Mucosa of descending colon (tissue), 3 donors: Measurements from ENCODE around the gene SLC16A3. TPM values are rescaled to one million over a fixed set of nuclear protein-coding genes. Genes with fewer than 3 reads are reported as not detected.

Experiments used
- ATAC-seq: fragments of 200-7000 bp; cut with Tn5 transposase; one replicate; pipeline ENCODE4 v1.9.1; 2020; ENCODE audit warnings: mild to moderate bottlenecking, moderate library complexity
- DNase-seq, 3 donors: peaks; one replicate each; pipeline ENCODE4 v3.0.0-alpha.2; 2020
- H3K36me3 ChIP-seq: fragments of 200-600 bp; one replicate; pipeline ENCODE4 v1.8.0; 2021; ENCODE audit warnings: low read depth, mild to moderate bottlenecking
- H3K4me1 ChIP-seq: fragments of 200-600 bp; one replicate; pipeline ENCODE4 v1.8.0; 2021; ENCODE audit warnings: low read depth, mild to moderate bottlenecking
- H3K4me3 ChIP-seq: fragments of 200-600 bp; one replicate; pipeline ENCODE4 v1.8.0; 2021; ENCODE audit warnings: mild to moderate bottlenecking
- H3K9me3 ChIP-seq: fragments of 200-600 bp; one replicate; pipeline ENCODE4 v1.8.0; 2021; ENCODE audit warnings: mild to moderate bottlenecking
- intact Hi-C, 2 donors: fragments of 100-400 bp; cut with DNase I in 1 of 2; cut with micrococcal nuclease in 1 of 2; formaldehyde crosslinking; loops; one replicate each; pipeline versions ENCODE4 v1.11.0 to v1.11.1; 2022; cut with DNase I, micrococcal nuclease
- total RNA-seq, 3 donors: library from RNA; stranded (reverse); fragmentation: NEBNext Ultra II Directional in 2 of 3; extraction: Animal tissue kit (Norgen Biotek cat#: 25700) in 2 of 3; gene quantifications; one replicate each; pipeline versions ENCODE4 v1.2.1 to v1.2.4, GENCODE V29; 2021 to 2023
- TF ChIP-seq, protein P1 (sequence below): fragments of 200-600 bp; IDR thresholded peaks from one replicate; pipeline ENCODE4 v1.8.0; 2022; ENCODE audit warnings: antibody characterized with exemption, mild to moderate bottlenecking
- donor health status: DM: no; HTN: no; CAD: no; lungs with moderate emphysema.
- donor health status: DM: no; HTN: no; CAD: no.
- donor health status: DM: no; HTN: yes; CAD: no.

The SLC16A3 gene
- total RNA-seq, 3 donors from 2014 or later, result 41.0 to 150 (median 104) TPM

DNA sequence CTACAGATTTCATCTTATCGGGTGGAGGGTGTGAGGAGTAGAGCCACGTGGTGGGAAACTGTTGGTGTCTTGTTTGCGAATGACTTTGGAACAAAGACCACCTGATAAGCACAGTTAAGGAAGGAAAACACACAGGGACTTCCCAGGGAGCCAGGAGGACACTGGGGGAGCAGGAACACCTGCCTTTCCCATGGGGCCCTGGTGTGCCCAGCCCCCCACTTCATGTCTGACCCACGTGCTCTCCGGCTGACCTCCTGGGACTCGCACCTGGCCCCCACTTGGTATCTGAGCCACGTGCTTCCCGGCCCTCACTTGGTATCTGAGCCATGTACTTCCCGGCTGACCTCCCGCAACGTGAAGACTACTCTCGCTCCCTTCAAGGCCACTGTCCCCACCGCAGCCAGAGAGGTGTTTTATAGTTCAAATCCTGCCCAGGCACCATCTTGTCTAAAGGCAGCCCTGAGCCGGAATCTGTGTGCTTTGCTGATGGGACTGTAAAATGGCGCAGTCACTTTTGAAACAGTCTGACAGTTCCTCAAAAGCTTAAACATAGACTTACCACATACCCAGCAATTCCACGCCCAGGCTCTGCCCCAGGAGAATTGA, 50.0 kb downstream of the SLC16A3 start:
- Histone ChIP-seq H3K4me1 (peaks cover 19% of the 10 kb centered on the region), H3K36me3 (no peaks in the 10 kb centered on the region), H3K9me3 (no peaks in the 10 kb centered on the region), H3K4me3 (no peak overlapping the region)
- no peak for ATAC-seq
- intact Hi-C loops, result no loop called here
- TF ChIP-seq, protein P1, sequence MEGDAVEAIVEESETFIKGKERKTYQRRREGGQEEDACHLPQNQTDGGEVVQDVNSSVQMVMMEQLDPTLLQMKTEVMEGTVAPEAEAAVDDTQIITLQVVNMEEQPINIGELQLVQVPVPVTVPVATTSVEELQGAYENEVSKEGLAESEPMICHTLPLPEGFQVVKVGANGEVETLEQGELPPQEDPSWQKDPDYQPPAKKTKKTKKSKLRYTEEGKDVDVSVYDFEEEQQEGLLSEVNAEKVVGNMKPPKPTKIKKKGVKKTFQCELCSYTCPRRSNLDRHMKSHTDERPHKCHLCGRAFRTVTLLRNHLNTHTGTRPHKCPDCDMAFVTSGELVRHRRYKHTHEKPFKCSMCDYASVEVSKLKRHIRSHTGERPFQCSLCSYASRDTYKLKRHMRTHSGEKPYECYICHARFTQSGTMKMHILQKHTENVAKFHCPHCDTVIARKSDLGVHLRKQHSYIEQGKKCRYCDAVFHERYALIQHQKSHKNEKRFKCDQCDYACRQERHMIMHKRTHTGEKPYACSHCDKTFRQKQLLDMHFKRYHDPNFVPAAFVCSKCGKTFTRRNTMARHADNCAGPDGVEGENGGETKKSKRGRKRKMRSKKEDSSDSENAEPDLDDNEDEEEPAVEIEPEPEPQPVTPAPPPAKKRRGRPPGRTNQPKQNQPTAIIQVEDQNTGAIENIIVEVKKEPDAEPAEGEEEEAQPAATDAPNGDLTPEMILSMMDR, result no peak
- DNase-seq, result peak in 1 of 3 donors; percentile 49

- no peak for DNase-seq
- no peak overlapping the region for H3K4me3 ChIP-seq
- no peaks in the 10 kb centered on the region for H3K36me3 ChIP-seq
- TF ChIP-seq, protein P1, result no peak
- no peak for ATAC-seq
- no peaks in the 10 kb centered on the region for H3K9me3 ChIP-seq
- peaks cover 15% of the 10 kb centered on the region for H3K4me1 ChIP-seq
- intact Hi-C loops, result no loop called here
Observed at GRCh38 chr17:82280537-82280936, 51.7 kb downstream of the SLC16A3 start.

DNA sequence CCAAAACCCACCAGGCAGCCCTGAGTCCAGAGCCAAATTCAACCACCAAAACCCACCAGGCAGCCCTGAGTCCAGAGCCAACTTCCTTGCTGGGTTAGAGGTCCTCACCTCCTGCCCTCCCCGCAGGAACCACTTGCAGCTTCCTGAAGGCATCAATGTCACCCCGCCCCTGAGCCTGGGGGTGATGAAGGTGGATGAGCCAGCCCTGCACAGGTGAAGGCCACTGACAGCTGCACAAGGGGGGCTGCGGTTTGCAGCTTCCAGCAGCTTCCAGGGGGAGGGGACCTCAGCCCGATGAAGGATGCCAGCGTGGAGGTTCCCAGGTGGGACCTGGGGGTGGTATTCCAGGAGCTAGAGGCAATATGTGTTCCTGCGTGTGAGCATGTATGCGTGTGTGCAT, 52.2 kb downstream of the SLC16A3 start:
- DNase-seq (peak in 2 of 3 donors; percentile 32 to 58), ATAC-seq (no peak)
- Histone ChIP-seq H3K36me3 (no peaks in the 10 kb centered on the region), H3K4me1 (peaks cover 15% of the 10 kb centered on the region), H3K9me3 (no peaks in the 10 kb centered on the region), H3K4me3 (no peak overlapping the region)
- TF ChIP-seq, protein P1, result no peak
- intact Hi-C loops, result no loop called here

DNA sequence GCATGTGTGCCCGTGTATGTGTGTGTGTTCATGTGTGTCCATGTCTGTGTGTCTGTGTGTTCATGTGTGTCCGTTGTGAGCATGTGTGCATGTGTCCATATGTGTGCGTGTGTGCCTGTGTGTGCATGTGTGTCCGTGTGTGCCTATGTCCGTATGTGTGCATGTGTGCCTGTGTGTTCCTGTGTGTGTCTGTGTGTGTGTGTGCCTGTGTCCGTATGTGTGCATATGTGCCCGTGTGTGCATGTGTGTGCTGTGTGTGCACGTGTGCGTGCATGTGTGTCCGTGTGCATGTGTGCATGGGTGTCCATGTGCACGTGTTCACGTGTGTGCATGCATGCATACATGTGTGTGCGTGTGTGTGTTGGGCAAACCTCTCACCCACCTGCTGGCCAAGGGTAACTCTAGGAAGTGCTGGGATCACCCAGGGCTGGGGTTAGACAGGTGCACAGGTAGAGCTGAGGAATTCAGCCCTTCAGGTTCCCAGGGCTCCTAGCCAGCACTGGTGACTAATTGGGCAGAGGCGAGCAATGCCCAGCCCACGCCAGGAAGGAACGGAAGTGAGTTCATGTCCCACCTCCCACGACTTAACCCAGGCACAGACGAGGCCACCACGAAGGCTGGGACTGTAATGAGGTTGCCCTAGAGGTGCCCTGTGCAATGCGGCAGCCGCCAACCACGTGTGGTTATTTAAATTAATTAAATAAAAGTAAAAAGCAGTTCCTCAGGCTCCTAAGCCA, 52.8 kb downstream of the SLC16A3 start:
- DNase-seq, result peak in 2 of 3 donors; percentile 59 to 69
- Histone ChIP-seq H3K4me1 (peaks cover 15% of the 10 kb centered on the region), H3K36me3 (no peaks in the 10 kb centered on the region), H3K4me3 (no peak overlapping the region), H3K9me3 (no peaks in the 10 kb centered on the region)
- TF ChIP-seq, protein P1, result no peak
- peak; percentile 82 for ATAC-seq
- intact Hi-C loops, result no loop called here

DNA sequence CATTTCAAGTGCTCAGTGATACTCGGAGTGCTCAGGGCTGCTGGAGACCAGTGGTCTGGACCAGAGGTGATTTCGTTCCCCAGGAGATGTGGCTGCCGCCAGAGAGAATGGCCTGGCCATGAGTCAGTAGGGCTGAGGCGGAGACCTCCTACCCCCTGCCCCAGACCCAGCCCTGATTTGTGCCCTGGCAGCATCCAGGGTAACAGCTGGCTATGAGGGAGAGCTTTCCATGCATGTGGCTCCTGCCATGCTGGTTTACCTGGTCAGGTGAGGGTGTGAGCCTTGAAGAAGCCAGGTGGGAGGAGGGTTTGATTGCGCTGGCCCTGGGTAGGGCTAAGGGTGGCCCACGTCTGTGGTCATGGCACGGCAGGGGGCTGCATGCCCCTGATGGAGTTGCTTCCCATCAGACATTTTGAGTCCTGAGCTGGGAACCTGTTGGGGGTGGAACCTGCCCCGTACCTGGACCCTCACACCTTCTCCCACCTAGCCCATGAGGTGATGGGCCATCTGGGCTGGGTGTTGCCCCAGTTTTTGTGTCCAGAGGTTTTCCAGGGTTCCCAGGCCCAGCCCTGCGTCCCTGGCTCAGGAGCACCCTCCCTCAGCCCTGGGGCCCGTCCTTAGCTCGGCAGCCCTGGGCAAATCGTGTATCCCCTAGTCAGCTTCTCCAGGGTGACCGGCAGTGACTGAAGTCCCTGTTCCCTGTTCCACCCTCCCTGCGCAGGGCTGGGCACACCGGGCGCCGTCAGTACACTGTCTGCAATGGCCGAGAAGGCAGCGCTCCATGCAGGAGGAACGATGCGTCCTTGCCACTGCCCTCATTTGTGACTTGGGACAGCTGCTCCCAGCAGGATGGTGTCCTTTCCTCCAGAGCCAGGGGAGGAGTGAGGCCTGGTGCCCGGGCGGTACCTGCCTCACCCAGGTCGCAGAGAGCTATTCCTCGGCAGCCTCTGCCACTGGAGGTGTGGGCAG, 53.7 kb downstream of the SLC16A3 start:
- TF ChIP-seq, protein P1, result no peak
- ATAC-seq, result peak; percentile 46
- intact Hi-C loops, result no loop called here

More for the DNA sequence above, 53.7 kb downstream of the SLC16A3 start:
- Histone ChIP-seq H3K4me3 (no peak overlapping the region), H3K9me3 (no peaks in the 10 kb centered on the region), H3K4me1 (peaks cover 23% of the 10 kb centered on the region), H3K36me3 (no peaks in the 10 kb centered on the region)
- DNase-seq, result peak in 2 of 3 donors; percentile 51 to 55
